ENCODE measurements around the gene SEMA3B.

GRCh38 chr3:50255251-50255615 is 13.7 kb upstream of the SEMA3B start:
- no peak for TF ChIP-seq PATZ1 (CRISPR knock-in tag; IDR thresholded peaks at IDR 0.05; ENCODE audit: borderline replicate concordance)
- no peak for TF ChIP-seq ARNTL (CRISPR knock-in tag; IDR thresholded peaks at IDR 0.05; ENCODE audit: borderline replicate concordance, low read depth)
- TF ChIP-seq CREB5 (CRISPR knock-in tag; IDR thresholded peaks at IDR 0.05; ENCODE audit: low read depth): no peak
- no peak for TF ChIP-seq SNAI2 (CRISPR knock-in tag; IDR thresholded peaks at IDR 0.05)
